HL-60 (cell line): ENCODE results near the gene TTC39A.

Experiments used
- DNase-seq, 2 experiments: peaks; one replicate each; pipeline ENCODE4 v3.0.0-alpha.2; 2010 to 2020; ENCODE audit warnings: low read depth in 1 of 2, low spot score in 1 of 2
- H3K27ac ChIP-seq: fragments of 250-450 bp; sonication (Bioruptor Pico); replicated peaks from 2 replicates; pipeline ENCODE4 v1.5.1; 2020; ENCODE audit warnings: mild to moderate bottlenecking, moderate library complexity
- H3K27me3 ChIP-seq: fragments of 250-450 bp; sonication (Bioruptor Pico); 2 replicates; pipeline ENCODE4 v1.5.1; 2021; ENCODE audit warnings: mild to moderate bottlenecking, moderate library complexity; ENCODE audit not compliant: insufficient read depth, poor library complexity, severe bottlenecking
- H3K4me3 ChIP-seq: replicated peaks from 2 replicates; pipeline ENCODE4 v1.5.1; 2011; ENCODE audit warnings: mild to moderate bottlenecking, control low read depth, low read length; ENCODE audit not compliant: insufficient read depth
- CTCF ChIP-seq: IDR thresholded peaks from one replicate; pipeline ENCODE4 v1.5.1; 2011; ENCODE audit warnings: low read length, control low read depth, inconsistent platforms; ENCODE audit not compliant: insufficient read depth
- GABPA ChIP-seq: IDR thresholded peaks from 2 replicates; pipeline ENCODE4 v1.6.1; 2012; ENCODE audit warnings: low read depth
- POLR2AphosphoS5 ChIP-seq: IDR thresholded peaks from 2 replicates; pipeline ENCODE4 v1.6.1; 2012; ENCODE audit warnings: low read depth
- REST ChIP-seq: IDR thresholded peaks from 2 replicates; pipeline ENCODE4 v1.6.1; 2012; ENCODE audit warnings: low read depth; ENCODE audit not compliant: insufficient replicate concordance
- SPI1 ChIP-seq: IDR thresholded peaks from 2 replicates; pipeline ENCODE4 v1.6.1; 2012; ENCODE audit warnings: low read depth, mild to moderate bottlenecking, borderline replicate concordance

The TTC39A gene

GRCh38 chr1:51346086-51346942, 16.0 kb upstream of the TTC39A start:
- TF ChIP-seq GABPA (no peak), REST (no peak), SPI1 (no peak), POLR2AphosphoS5 (no peak), CTCF (no peak)
- DNase-seq: no peak
- H3K27me3 ChIP-seq: peaks cover 17% of the 10 kb centered on the region
- H3K27ac ChIP-seq: no peak overlapping the region
- H3K4me3 ChIP-seq: no peak overlapping the region

GRCh38 chr1:51345300-51345687, 14.9 kb upstream of the TTC39A start:
- peaks cover 17% of the 10 kb centered on the region for H3K27me3 ChIP-seq
- no peak for TF ChIP-seq SPI1
- no peak for TF ChIP-seq CTCF
- TF ChIP-seq POLR2AphosphoS5: no peak
- TF ChIP-seq GABPA: no peak
- TF ChIP-seq REST: no peak
- no peak for DNase-seq
- H3K27ac ChIP-seq: no peak overlapping the region
- H3K4me3 ChIP-seq: no peak overlapping the region

- peak overlapping the region; percentile 17; the same call in 1 of the 2 replicates for H3K4me3 ChIP-seq
- H3K27ac ChIP-seq: no peak overlapping the region
- DNase-seq: no peak
- peaks cover 17% of the 10 kb centered on the region for H3K27me3 ChIP-seq
- TF ChIP-seq SPI1 (no peak), GABPA (no peak), POLR2AphosphoS5 (no peak), REST (no peak), CTCF (no peak)
These were observed 14.4 kb upstream of the TTC39A start for GRCh38 chr1:51344602-51345299.
